Neural cell (in vitro differentiated cells): Measurements from ENCODE around the gene C1orf198. TPM values are rescaled to one million over a fixed set of nuclear protein-coding genes. Genes with fewer than 3 reads are reported as not detected.
"Not testable (repeated sequence)": the region's sequence is repeated elsewhere in the genome, so short reads cannot be mapped to it uniquely, and the experiment has no call there.

Experiments used
- H2AFZ ChIP-seq: fragments of 200-600, 300-800 bp; sonication (generic), shearing (Covaris generic); 2 replicates; pipeline ENCODE4 v1.6.0; 2014; ENCODE audit warnings: low read depth, mild to moderate bottlenecking, antibody characterized with exemption, low read length, moderate library complexity
- H3F3A ChIP-seq: fragments of 200-600 bp; shearing (Covaris generic); 2 replicates; pipeline ENCODE4 v1.6.1; 2016; ENCODE audit warnings: mild to moderate bottlenecking, moderate library complexity, mixed read lengths, antibody characterized with exemption, low read length; ENCODE audit not compliant: insufficient read depth, poor library complexity, severe bottlenecking
- H3K27ac ChIP-seq: fragments of 200-600, 300-800 bp; sonication (generic), shearing (Covaris generic); 2 replicates; pipeline ENCODE4 v1.5.1; 2014; ENCODE audit warnings: mild to moderate bottlenecking, low read length, moderate library complexity
- H3K27me3 ChIP-seq: fragments of 300-800, 200-600 bp; sonication (generic), shearing (Covaris generic); 2 replicates; pipeline ENCODE4 v1.6.0; 2014; ENCODE audit warnings: mild to moderate bottlenecking, low read depth, low read length, moderate library complexity; ENCODE audit not compliant: insufficient read depth
- H3K36me3 ChIP-seq: fragments of 300-800, 200-600 bp; sonication (generic), shearing (Covaris generic); 2 replicates; pipeline ENCODE4 v1.5.1; 2014; ENCODE audit warnings: mild to moderate bottlenecking, antibody characterized with exemption, low read length, moderate library complexity; ENCODE audit not compliant: insufficient read depth
- H3K4me2 ChIP-seq: fragments of 300-800, 200-600 bp; sonication (generic), shearing (Covaris generic); 2 replicates; pipeline ENCODE4 v1.6.0; 2014; ENCODE audit warnings: mild to moderate bottlenecking, low read length
- H3K4me3 ChIP-seq: fragments of 300-800, 200-600 bp; sonication (generic), shearing (Covaris generic); 2 replicates; pipeline ENCODE4 v1.5.1; 2014; ENCODE audit warnings: mild to moderate bottlenecking, low read length, moderate library complexity
- H3K79me2 ChIP-seq: fragments of 200-600 bp; shearing (Covaris generic); replicated peaks from 2 replicates; pipeline ENCODE4 v1.6.0; 2014; ENCODE audit warnings: mild to moderate bottlenecking, low read length, moderate library complexity; ENCODE audit not compliant: insufficient read depth
- H3K9ac ChIP-seq: fragments of 300-800, 200-600 bp; sonication (generic), shearing (Covaris generic); 2 replicates; pipeline ENCODE4 v1.6.1; 2016; ENCODE audit warnings: mild to moderate bottlenecking, low read length, mixed read lengths
- H3K9me2 ChIP-seq: fragments of 200-600 bp; shearing (Covaris generic); 2 replicates; pipeline ENCODE4 v1.6.1; 2016; ENCODE audit warnings: mild to moderate bottlenecking, low read length, mixed read lengths; ENCODE audit not compliant: insufficient read depth
- H3K9me3 ChIP-seq: fragments of 200-600, 300-800 bp; sonication (generic), shearing (Covaris generic); 2 replicates; pipeline ENCODE4 v1.6.1; 2016; ENCODE audit warnings: mild to moderate bottlenecking, mixed run types, low read length, moderate library complexity, mixed read lengths
- H4K20me1 ChIP-seq: fragments of 200-600 bp; shearing (Covaris generic); 2 replicates; pipeline ENCODE4 v1.6.1; 2016; ENCODE audit warnings: mild to moderate bottlenecking, mixed run types; ENCODE audit not compliant: insufficient read depth
- CTCF ChIP-seq: fragments of 450-650 bp; IDR thresholded peaks from 2 replicates; pipeline ENCODE4 v1.5.1; 2014; ENCODE audit warnings: antibody characterized with exemption, mild to moderate bottlenecking, moderate library complexity; ENCODE audit not compliant: poor library complexity, severe bottlenecking
- EP300 ChIP-seq: fragments of 450-650 bp; conservative IDR thresholded peaks from 2 replicates; pipeline ENCODE4 v1.6.1; 2014; ENCODE audit warnings: antibody characterized with exemption, mild to moderate bottlenecking, moderate library complexity; ENCODE audit not compliant: poor library complexity, severe bottlenecking
- EZH2 ChIP-seq: fragments of 200-600, 300-800 bp; shearing (Covaris generic), sonication (generic); IDR thresholded peaks from 2 replicates; pipeline ENCODE4 v1.6.1; 2014; ENCODE audit warnings: antibody characterized with exemption, low read length, borderline replicate concordance, mild to moderate bottlenecking; ENCODE audit not compliant: insufficient read depth, poor library complexity, severe bottlenecking
- MXI1 ChIP-seq: fragments of 450-650 bp; conservative IDR thresholded peaks from 2 replicates; pipeline ENCODE4 v1.6.1; 2014; ENCODE audit warnings: antibody characterized with exemption, mild to moderate bottlenecking; ENCODE audit not compliant: poor library complexity, severe bottlenecking
- POLR2AphosphoS5 ChIP-seq: IDR thresholded peaks from 2 replicates; pipeline ENCODE4 v1.6.1; 2012
- RAD21 ChIP-seq: fragments of 450-650 bp; conservative IDR thresholded peaks from 2 replicates; pipeline ENCODE4 v1.6.1; 2014; ENCODE audit warnings: antibody characterized with exemption, mild to moderate bottlenecking, moderate library complexity
- SMC3 ChIP-seq: fragments of 450-650 bp; conservative IDR thresholded peaks from 2 replicates; pipeline ENCODE4 v1.6.1; 2014; ENCODE audit warnings: antibody characterized with exemption, mild to moderate bottlenecking, moderate library complexity; ENCODE audit not compliant: poor library complexity
- TAF1 ChIP-seq: IDR thresholded peaks from 2 replicates; pipeline ENCODE4 v1.6.1; 2012; ENCODE audit warnings: low read depth
- polyA plus RNA-seq: library from polyadenylated mRNA; depleted of rRNA; stranded (reverse); fragments of >200 nt; gene quantifications from 2 replicates; pipeline ENCODE4 v1.2.3, GENCODE V29; 2014
- TF ChIP-seq, protein P1 (sequence below): IDR thresholded peaks from 2 replicates; pipeline ENCODE4 v1.6.1; 2012; ENCODE audit warnings: borderline replicate concordance

C1orf198 gene
- polyA plus RNA-seq, 1 donor from 2014 or later, result 16.7 TPM

DNA sequence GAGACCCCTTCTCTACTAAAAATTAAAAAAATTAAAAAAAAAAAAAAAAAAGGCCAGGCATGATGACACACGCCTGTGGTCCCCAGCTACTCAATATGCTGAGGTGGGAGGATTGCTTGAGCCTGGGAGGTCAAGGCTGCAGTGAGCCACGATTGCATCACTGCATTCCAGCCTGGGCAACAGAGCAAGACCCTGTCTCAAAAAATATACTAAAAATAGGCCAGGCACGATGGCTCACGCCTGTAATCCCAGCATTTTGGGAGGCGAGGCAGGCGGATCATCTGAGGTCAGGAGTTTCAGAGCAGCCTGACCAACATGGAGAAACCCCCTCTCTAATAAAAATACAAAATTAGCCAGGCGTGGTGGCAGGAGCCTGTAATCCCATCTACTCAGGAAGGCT lies 23.1 kb downstream of the C1orf198 start:
- not testable (repeated sequence) for H3K27me3 ChIP-seq, H2AFZ ChIP-seq, H3K79me2 ChIP-seq, H3K9ac ChIP-seq, H4K20me1 ChIP-seq, H3K27ac ChIP-seq, H3K9me2 ChIP-seq, H3F3A ChIP-seq, H3K36me3 ChIP-seq, H3K4me2 ChIP-seq, H3K9me3 ChIP-seq, H3K4me3 ChIP-seq

DNA sequence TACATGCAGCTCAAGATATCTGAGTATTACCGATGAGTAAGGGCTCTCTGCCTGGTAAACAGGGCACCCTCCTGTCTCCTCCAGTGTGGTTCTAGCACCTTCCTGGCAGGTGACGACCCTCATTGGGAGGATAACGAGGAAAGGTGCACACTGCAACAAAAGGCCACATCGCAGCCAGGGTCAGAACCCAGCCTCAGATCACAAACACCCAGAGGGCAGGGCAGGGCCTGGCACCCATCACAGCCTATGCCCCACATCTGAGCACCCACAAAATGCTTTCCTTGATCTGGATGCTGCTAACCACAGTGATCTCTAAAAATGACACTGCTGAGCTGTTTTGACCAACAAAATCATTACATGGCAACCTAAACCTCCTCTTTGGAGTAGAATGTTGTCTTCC lies 23.8 kb downstream of the C1orf198 start:
- no peak for TF ChIP-seq POLR2AphosphoS5
- no peak for TF ChIP-seq MXI1
- TF ChIP-seq SMC3, result no peak
- TF ChIP-seq, protein P1, sequence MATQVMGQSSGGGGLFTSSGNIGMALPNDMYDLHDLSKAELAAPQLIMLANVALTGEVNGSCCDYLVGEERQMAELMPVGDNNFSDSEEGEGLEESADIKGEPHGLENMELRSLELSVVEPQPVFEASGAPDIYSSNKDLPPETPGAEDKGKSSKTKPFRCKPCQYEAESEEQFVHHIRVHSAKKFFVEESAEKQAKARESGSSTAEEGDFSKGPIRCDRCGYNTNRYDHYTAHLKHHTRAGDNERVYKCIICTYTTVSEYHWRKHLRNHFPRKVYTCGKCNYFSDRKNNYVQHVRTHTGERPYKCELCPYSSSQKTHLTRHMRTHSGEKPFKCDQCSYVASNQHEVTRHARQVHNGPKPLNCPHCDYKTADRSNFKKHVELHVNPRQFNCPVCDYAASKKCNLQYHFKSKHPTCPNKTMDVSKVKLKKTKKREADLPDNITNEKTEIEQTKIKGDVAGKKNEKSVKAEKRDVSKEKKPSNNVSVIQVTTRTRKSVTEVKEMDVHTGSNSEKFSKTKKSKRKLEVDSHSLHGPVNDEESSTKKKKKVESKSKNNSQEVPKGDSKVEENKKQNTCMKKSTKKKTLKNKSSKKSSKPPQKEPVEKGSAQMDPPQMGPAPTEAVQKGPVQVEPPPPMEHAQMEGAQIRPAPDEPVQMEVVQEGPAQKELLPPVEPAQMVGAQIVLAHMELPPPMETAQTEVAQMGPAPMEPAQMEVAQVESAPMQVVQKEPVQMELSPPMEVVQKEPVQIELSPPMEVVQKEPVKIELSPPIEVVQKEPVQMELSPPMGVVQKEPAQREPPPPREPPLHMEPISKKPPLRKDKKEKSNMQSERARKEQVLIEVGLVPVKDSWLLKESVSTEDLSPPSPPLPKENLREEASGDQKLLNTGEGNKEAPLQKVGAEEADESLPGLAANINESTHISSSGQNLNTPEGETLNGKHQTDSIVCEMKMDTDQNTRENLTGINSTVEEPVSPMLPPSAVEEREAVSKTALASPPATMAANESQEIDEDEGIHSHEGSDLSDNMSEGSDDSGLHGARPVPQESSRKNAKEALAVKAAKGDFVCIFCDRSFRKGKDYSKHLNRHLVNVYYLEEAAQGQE, result no peak
- TF ChIP-seq EZH2, result no peak
- TF ChIP-seq CTCF, result no peak
- no peak for TF ChIP-seq TAF1
- TF ChIP-seq RAD21, result no peak
- H3K9me2 ChIP-seq, result no peaks in the 10 kb centered on the region
- H3F3A ChIP-seq, result no peaks in the 10 kb centered on the region
- H3K9me3 ChIP-seq, result no peaks in the 10 kb centered on the region
- no peaks in the 10 kb centered on the region for H3K27me3 ChIP-seq
- H3K79me2 ChIP-seq, result no peaks in the 10 kb centered on the region
- no peaks in the 10 kb centered on the region for H4K20me1 ChIP-seq
- no peak overlapping the region for H3K27ac ChIP-seq
- H3K36me3 ChIP-seq, result peaks cover 5% of the 10 kb centered on the region
- no peak overlapping the region for H3K4me2 ChIP-seq
- no peak overlapping the region for H2AFZ ChIP-seq
- no peak overlapping the region for H3K9ac ChIP-seq
- no peak overlapping the region for H3K4me3 ChIP-seq

GRCh38 chr1:230843503-230844309 lies 24.6 kb downstream of the C1orf198 start:
- Histone ChIP-seq H3K27ac (no peak overlapping the region), H3K36me3 (peaks cover 5% of the 10 kb centered on the region), H3K79me2 (no peaks in the 10 kb centered on the region), H3K9ac (no peak overlapping the region), H3K27me3 (no peaks in the 10 kb centered on the region), H3K9me3 (no peaks in the 10 kb centered on the region), H3K4me3 (no peak overlapping the region), H3K4me2 (no peak overlapping the region), H4K20me1 (no peaks in the 10 kb centered on the region), H2AFZ (no peak overlapping the region), H3F3A (no peaks in the 10 kb centered on the region), H3K9me2 (no peaks in the 10 kb centered on the region)
- TF ChIP-seq MXI1, result no peak
- no peak for TF ChIP-seq EP300
- no peak for TF ChIP-seq TAF1
